Measurements from ENCODE around the gene TMED8. TPM values are rescaled to one million over a fixed set of nuclear protein-coding genes. Genes with fewer than 3 reads are reported as not detected.

The TMED8 gene
- total RNA-seq, 2 donors from 2014 or later = 27.5 to 36.1 TPM

- no peaks in the 10 kb centered on the region for H3K36me3 Mint-ChIP-seq (ENCODE audit: insufficient read depth in 2 of 2)
- no peaks in the 10 kb centered on the region for H3K27me3 Mint-ChIP-seq (ENCODE audit: low read depth)
- H3K9me3 Mint-ChIP-seq = no peaks in the 10 kb centered on the region
- no peak overlapping the region for H3K27ac Mint-ChIP-seq
- H3K4me1 Mint-ChIP-seq (ENCODE audit: low read depth) = no peaks in the 10 kb centered on the region
- no peak for ATAC-seq (replicated peaks in 1 of 2)
- no peak overlapping the region for H3K4me3 Mint-ChIP-seq
- no peak for DNase-seq
Measured at GRCh38 chr14:77314043-77314442, 62.9 kb downstream of the TMED8 start.

DNA sequence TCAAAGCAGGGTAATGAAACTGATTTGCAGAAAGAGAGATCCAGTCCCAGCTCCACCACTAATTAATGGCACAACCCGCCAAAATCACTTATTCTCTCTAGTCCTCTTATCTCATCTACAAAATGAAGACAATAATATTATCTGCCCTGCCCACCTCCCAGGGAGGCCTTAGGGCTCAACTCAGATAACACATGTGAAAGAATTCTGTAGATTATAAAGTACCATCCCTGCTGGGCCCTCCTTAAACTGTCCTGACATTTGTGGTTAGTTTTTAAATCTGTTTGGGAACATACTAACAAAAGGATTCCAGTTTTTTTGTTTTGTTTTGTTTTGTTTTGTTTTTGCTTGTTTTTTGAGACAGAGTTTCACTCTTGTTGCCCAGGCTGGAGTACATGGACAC is 63.5 kb downstream of the TMED8 start:
- Mint-ChIP-seq H3K36me3 (ENCODE audit: insufficient read depth in 2 of 2) (no peaks in the 10 kb centered on the region), H3K4me3 (no peak overlapping the region), H3K4me1 (ENCODE audit: low read depth) (no peaks in the 10 kb centered on the region), H3K27me3 (ENCODE audit: low read depth) (no peaks in the 10 kb centered on the region), H3K9me3 (no peaks in the 10 kb centered on the region), H3K27ac (no peak overlapping the region)
- no peak for ATAC-seq (replicated peaks in 1 of 2)
- no peak for DNase-seq

- no peak overlapping the region for H3K4me3 Mint-ChIP-seq
- peaks cover 13% of the 10 kb centered on the region for H3K4me1 Mint-ChIP-seq (ENCODE audit: low read depth)
- H3K27me3 Mint-ChIP-seq (ENCODE audit: low read depth) = no peaks in the 10 kb centered on the region
- H3K36me3 Mint-ChIP-seq (ENCODE audit: insufficient read depth in 2 of 2) = no peaks in the 10 kb centered on the region
- ATAC-seq (replicated peaks in 1 of 2) (no peak), DNase-seq (no peak)
- H3K9me3 Mint-ChIP-seq = no peaks in the 10 kb centered on the region
- no peak overlapping the region for H3K27ac Mint-ChIP-seq
Measured at GRCh38 chr14:77311217-77311616, 65.7 kb downstream of the TMED8 start.

DNA sequence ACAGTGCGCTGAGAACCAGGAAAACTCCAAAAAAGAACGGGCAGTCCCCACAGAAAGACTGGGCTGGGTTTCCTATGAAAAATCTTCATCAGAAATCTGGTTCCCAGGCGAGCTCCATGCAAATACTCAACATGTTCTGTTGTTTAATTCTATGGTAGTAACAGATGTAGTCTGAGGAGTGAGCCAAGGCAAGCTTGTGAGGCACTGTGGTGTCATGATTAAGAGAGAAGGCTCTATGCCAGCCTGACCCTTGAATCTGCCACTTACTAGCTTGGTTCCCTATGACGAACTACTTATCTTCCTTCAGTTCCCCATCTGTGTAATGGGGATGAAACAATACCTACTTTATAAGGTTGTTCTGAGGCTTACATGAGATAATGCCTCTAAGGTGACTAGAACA is 66.9 kb downstream of the TMED8 start:
- Mint-ChIP-seq H3K4me1 (ENCODE audit: low read depth) (peaks cover 20% of the 10 kb centered on the region), H3K27ac (no peak overlapping the region), H3K9me3 (no peaks in the 10 kb centered on the region), H3K36me3 (ENCODE audit: insufficient read depth in 2 of 2) (no peaks in the 10 kb centered on the region), H3K4me3 (no peak overlapping the region), H3K27me3 (ENCODE audit: low read depth) (no peaks in the 10 kb centered on the region)
- ATAC-seq (replicated peaks in 1 of 2) (no peak), DNase-seq (no peak)

DNA sequence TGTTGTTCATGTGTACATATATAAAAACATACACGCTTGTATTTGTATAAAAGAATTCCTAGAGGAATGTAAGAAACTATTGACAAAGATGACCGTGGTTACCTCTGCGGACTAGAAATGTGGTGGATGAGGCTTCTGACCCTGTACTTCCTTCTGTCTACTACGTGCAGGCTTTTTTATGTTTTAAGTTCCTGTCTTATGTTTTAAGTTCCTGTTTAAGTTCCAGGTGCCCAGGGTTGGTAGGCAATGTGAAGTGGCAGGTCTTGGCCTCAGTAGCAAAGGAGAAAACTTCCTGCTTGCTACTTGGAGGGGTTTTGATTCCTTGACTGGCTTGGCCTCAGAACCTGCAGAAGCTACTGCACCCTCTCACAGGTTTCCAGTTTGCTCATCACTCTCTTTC is 67.8 kb downstream of the TMED8 start:
- no peaks in the 10 kb centered on the region for H3K36me3 Mint-ChIP-seq (ENCODE audit: insufficient read depth in 2 of 2)
- ATAC-seq (replicated peaks in 1 of 2) (no peak), DNase-seq (no peak)
- H3K27ac Mint-ChIP-seq = no peak overlapping the region
- peaks cover 29% of the 10 kb centered on the region for H3K4me1 Mint-ChIP-seq (ENCODE audit: low read depth)
- no peaks in the 10 kb centered on the region for H3K9me3 Mint-ChIP-seq
- no peak overlapping the region for H3K4me3 Mint-ChIP-seq
- no peaks in the 10 kb centered on the region for H3K27me3 Mint-ChIP-seq (ENCODE audit: low read depth)

- DNase-seq (peak in 1 of 2 donors; percentile 21), ATAC-seq (replicated peaks in 1 of 2) (no peak)
- H3K9me3 Mint-ChIP-seq = no peaks in the 10 kb centered on the region
- no peaks in the 10 kb centered on the region for H3K36me3 Mint-ChIP-seq (ENCODE audit: insufficient read depth in 2 of 2)
- H3K4me1 Mint-ChIP-seq (ENCODE audit: low read depth) = peaks cover 49% of the 10 kb centered on the region
- peak overlapping the region in 1 of 2 donors; percentile 16 for H3K4me3 Mint-ChIP-seq
- H3K27me3 Mint-ChIP-seq (ENCODE audit: low read depth) = no peaks in the 10 kb centered on the region
- H3K27ac Mint-ChIP-seq = no peak overlapping the region
Measured at GRCh38 chr14:77306851-77307496, 69.9 kb downstream of the TMED8 start.

DNA sequence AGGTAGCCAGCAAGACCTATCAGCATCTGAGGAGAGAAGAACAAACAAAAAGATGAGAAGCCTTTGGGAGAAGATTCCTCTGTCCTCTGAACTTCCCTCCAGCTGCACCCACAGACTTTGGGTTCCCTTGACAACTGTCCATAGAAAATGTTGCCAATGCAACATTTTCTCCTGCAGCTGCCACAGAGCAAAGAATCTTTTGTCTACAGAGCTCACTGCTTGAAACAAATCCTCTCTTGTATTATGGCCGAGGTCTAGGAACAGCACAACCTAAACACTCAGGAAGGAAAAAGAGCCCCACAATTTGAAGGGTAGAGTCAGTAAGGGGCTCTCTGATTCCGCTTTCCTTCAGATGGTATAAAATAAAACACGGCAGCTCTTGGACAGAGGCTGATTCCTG is 70.5 kb downstream of the TMED8 start:
- Mint-ChIP-seq H3K27ac (no peak overlapping the region), H3K27me3 (ENCODE audit: low read depth) (no peaks in the 10 kb centered on the region), H3K4me3 (no peak overlapping the region), H3K36me3 (ENCODE audit: insufficient read depth in 2 of 2) (no peaks in the 10 kb centered on the region), H3K9me3 (no peaks in the 10 kb centered on the region), H3K4me1 (ENCODE audit: low read depth) (peaks cover 53% of the 10 kb centered on the region)
- no peak for DNase-seq
- no peak for ATAC-seq (replicated peaks in 1 of 2)

- Mint-ChIP-seq H3K9me3 (no peaks in the 10 kb centered on the region), H3K27me3 (ENCODE audit: low read depth) (no peaks in the 10 kb centered on the region), H3K36me3 (ENCODE audit: insufficient read depth in 2 of 2) (no peaks in the 10 kb centered on the region), H3K4me3 (no peak overlapping the region), H3K4me1 (ENCODE audit: low read depth) (peaks cover 60% of the 10 kb centered on the region), H3K27ac (no peak overlapping the region)
- DNase-seq (no peak), ATAC-seq (replicated peaks in 1 of 2) (no peak)
Measured at GRCh38 chr14:77305696-77306095, 71.2 kb downstream of the TMED8 start.

DNA sequence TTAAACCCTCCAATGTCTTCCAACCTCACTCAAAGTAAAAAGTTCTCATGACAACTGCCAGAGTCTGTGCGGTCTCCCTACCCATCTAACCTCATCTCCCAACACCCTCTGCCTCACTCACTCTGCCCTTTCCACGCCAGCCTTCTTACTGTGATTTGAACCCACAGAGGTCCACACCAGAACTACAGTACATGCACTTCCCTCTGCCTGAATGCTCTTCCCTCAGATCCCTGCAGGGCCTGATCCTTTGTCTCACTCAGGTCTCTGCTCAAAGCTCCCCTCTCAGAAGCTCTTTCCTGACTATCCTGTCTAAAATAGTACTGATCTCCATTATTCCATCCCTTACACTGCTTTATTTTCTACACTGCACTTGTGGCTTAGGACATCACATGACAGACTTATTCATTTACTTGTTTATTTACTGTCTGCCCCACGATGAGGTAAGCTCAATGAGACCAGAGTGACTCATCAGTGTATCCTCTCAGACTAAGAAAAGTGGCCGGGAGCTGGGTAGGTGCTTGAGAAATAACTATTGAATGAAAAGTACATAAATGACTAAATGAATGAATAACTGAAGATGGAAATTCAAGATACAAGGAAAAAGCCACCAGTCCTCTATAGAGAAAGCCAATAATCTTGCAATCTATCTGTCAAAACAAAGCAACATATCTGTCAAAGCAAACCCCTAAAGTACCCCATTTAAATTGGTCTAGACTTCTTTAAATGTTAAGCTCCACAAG is 73.3 kb downstream of the TMED8 start:
- Mint-ChIP-seq H3K36me3 (ENCODE audit: insufficient read depth in 2 of 2) (no peaks in the 10 kb centered on the region), H3K27ac (peak overlapping the region; percentile 97), H3K9me3 (no peaks in the 10 kb centered on the region), H3K4me1 (ENCODE audit: low read depth) (peaks cover 60% of the 10 kb centered on the region), H3K4me3 (peak overlapping the region; percentile 79 to 82), H3K27me3 (ENCODE audit: low read depth) (no peaks in the 10 kb centered on the region)
- ATAC-seq (replicated peaks in 1 of 2) (peak; percentile 76 to 79), DNase-seq (peak; percentile 66 to 80)

DNA sequence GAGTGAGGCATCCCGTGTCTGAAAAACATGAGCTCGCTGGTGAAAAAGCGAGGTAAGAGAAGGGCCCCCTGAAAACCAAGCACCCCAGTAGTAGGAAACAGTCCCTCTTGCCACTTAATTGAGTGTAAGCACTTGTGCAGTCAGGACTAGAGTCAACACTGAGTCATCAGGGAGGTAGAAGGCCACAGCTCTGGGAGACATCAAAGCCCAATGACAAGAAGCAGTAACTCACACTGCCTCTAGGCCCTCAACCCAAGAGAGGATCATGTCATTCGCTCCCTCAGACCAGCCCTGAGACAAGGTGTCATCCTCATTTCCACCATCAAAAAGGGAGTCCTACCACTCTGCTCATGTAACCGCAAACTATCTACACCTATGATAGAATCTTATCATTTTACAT is 74.0 kb downstream of the TMED8 start:
- H3K27me3 Mint-ChIP-seq (ENCODE audit: low read depth) = no peaks in the 10 kb centered on the region
- DNase-seq (peak; percentile 76 to 86), ATAC-seq (replicated peaks in 1 of 2) (peak; percentile 91 to 93)
- H3K4me1 Mint-ChIP-seq (ENCODE audit: low read depth) = peaks cover 60% of the 10 kb centered on the region
- H3K27ac Mint-ChIP-seq = peak overlapping the region; percentile 97
- no peaks in the 10 kb centered on the region for H3K36me3 Mint-ChIP-seq (ENCODE audit: insufficient read depth in 2 of 2)
- H3K4me3 Mint-ChIP-seq = peak overlapping the region; percentile 79 to 82
- H3K9me3 Mint-ChIP-seq = no peaks in the 10 kb centered on the region

GRCh38 chr14:77301103-77301502 is 75.8 kb downstream of the TMED8 start:
- no peaks in the 10 kb centered on the region for H3K36me3 Mint-ChIP-seq (ENCODE audit: insufficient read depth in 2 of 2)
- ATAC-seq (replicated peaks in 1 of 2) = no peak
- peaks cover 45% of the 10 kb centered on the region for H3K4me1 Mint-ChIP-seq (ENCODE audit: low read depth)
- H3K27ac Mint-ChIP-seq = no peak overlapping the region
- no peaks in the 10 kb centered on the region for H3K9me3 Mint-ChIP-seq
- H3K27me3 Mint-ChIP-seq (ENCODE audit: low read depth) = no peaks in the 10 kb centered on the region
- H3K4me3 Mint-ChIP-seq = no peak overlapping the region
- peak; percentile 76 to 78 for DNase-seq

- no peak overlapping the region for H3K4me3 Mint-ChIP-seq
- DNase-seq = no peak
Measured at GRCh38 chr14:77299771-77300170, 77.1 kb downstream of the TMED8 start.

DNA sequence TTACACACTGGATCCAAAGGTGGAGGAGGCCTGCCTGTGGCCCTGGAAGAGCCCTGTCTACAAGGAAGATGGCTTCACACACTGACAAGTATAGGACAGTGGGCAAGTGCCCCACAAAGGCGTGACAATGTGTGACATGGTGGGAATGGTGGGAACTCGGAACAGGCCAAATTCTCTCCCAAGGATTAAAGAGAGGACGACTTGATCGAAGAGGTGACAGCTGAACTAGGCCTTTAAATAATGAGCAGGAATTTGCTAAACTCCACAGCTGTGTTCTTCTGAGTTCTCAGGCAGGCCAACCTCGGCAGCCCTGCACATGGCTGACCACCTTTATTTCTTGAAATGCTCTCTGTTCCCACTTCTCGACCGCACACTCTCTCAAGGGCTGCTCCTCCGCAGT is 80.0 kb downstream of the TMED8 start:
- H3K27ac Mint-ChIP-seq = no peak overlapping the region
- H3K27me3 Mint-ChIP-seq (ENCODE audit: low read depth) = no peaks in the 10 kb centered on the region
- DNase-seq (no peak), ATAC-seq (replicated peaks in 1 of 2) (no peak)
- no peaks in the 10 kb centered on the region for H3K36me3 Mint-ChIP-seq (ENCODE audit: insufficient read depth in 2 of 2)
- peaks cover 10% of the 10 kb centered on the region for H3K4me1 Mint-ChIP-seq (ENCODE audit: low read depth)
- H3K4me3 Mint-ChIP-seq = no peak overlapping the region
- no peaks in the 10 kb centered on the region for H3K9me3 Mint-ChIP-seq

More at GRCh38 chr14:77299771-77300170, 77.1 kb downstream of the TMED8 start:
- Mint-ChIP-seq H3K9me3 (no peaks in the 10 kb centered on the region), H3K27me3 (ENCODE audit: low read depth) (no peaks in the 10 kb centered on the region), H3K4me1 (ENCODE audit: low read depth) (peaks cover 37% of the 10 kb centered on the region), H3K36me3 (ENCODE audit: insufficient read depth in 2 of 2) (no peaks in the 10 kb centered on the region), H3K27ac (no peak overlapping the region)
- no peak for ATAC-seq (replicated peaks in 1 of 2)

- no peaks in the 10 kb centered on the region for H3K36me3 Mint-ChIP-seq (ENCODE audit: insufficient read depth in 2 of 2)
- no peaks in the 10 kb centered on the region for H3K9me3 Mint-ChIP-seq
- ATAC-seq (replicated peaks in 1 of 2) (no peak), DNase-seq (no peak)
- no peak overlapping the region for H3K4me3 Mint-ChIP-seq
- H3K4me1 Mint-ChIP-seq (ENCODE audit: low read depth) = peaks cover 4% of the 10 kb centered on the region
- H3K27ac Mint-ChIP-seq = no peak overlapping the region
- no peaks in the 10 kb centered on the region for H3K27me3 Mint-ChIP-seq (ENCODE audit: low read depth)
Measured at GRCh38 chr14:77296155-77296554, 80.7 kb downstream of the TMED8 start.

Data from activated T-cell treated with anti-CD3 and anti-CD28 coated beads, Interleukin-2, amount 50 U/mL, for 72 hours (primary cell).